HepG2 (cell line): ENCODE measurements around the gene LRRC73. TPM values are rescaled to one million over a fixed set of nuclear protein-coding genes. Genes with fewer than 3 reads are reported as not detected.

ENCODE experiments used
- ARID4A ChIP-seq: sonication (generic); formaldehyde crosslinking; IDR thresholded peaks from 2 replicates; pipeline ENCODE4 v1.5.0; 2020; ENCODE audit warnings: mild to moderate bottlenecking, missing genetic modification reagents, borderline replicate concordance
- BCL3 ChIP-seq: sonication (generic); formaldehyde crosslinking; IDR thresholded peaks from 2 replicates; pipeline ENCODE4 v1.5.1; 2020; ENCODE audit warnings: mild to moderate bottlenecking, missing genetic modification reagents, moderate library complexity
- DPF2 ChIP-seq: sonication (generic); formaldehyde crosslinking; IDR thresholded peaks from 2 replicates; pipeline ENCODE4 v1.4.0; 2020; ENCODE audit warnings: mild to moderate bottlenecking, low read depth, missing genetic modification reagents, borderline replicate concordance
- MEF2D ChIP-seq: sonication (generic); formaldehyde crosslinking; IDR thresholded peaks from 2 replicates; pipeline ENCODE4 v1.5.1; 2020; ENCODE audit warnings: mild to moderate bottlenecking, missing genetic modification reagents
- MTA1 ChIP-seq: sonication (generic); formaldehyde crosslinking; IDR thresholded peaks from 2 replicates; pipeline ENCODE4 v1.4.0; 2020; ENCODE audit warnings: missing genetic modification reagents, mild to moderate bottlenecking, borderline replicate concordance
- NFE2L2 ChIP-seq: fragments of 150-350 bp; IDR thresholded peaks from 2 replicates; pipeline ENCODE4 v1.6.1; 2014; ENCODE audit warnings: low read length
- PRDM15 ChIP-seq: sonication (generic); formaldehyde crosslinking; IDR thresholded peaks from 2 replicates; pipeline ENCODE4 v1.4.0; 2020; ENCODE audit warnings: missing genetic modification reagents
- RERE ChIP-seq: IDR thresholded peaks from 2 replicates; pipeline ENCODE4 v1.6.1; 2016; ENCODE audit warnings: low read depth, missing genetic modification reagents, missing compliant biosample characterization
- TBP ChIP-seq: sonication (generic); formaldehyde crosslinking; IDR thresholded peaks from 2 replicates; pipeline ENCODE4 v1.5.0; 2020; ENCODE audit warnings: missing genetic modification reagents
- ZNF337 ChIP-seq: sonication (generic); formaldehyde crosslinking; IDR thresholded peaks from 2 replicates; pipeline ENCODE4 v1.5.1; 2020; ENCODE audit warnings: missing genetic modification reagents, low read depth, mild to moderate bottlenecking, borderline replicate concordance
- ZNF570 ChIP-seq: sonication (generic); formaldehyde crosslinking; IDR thresholded peaks from 2 replicates; pipeline ENCODE4 v1.4.0; 2020; ENCODE audit warnings: mild to moderate bottlenecking, missing genetic modification reagents, borderline replicate concordance
- ZNF619 ChIP-seq: sonication (generic); formaldehyde crosslinking; IDR thresholded peaks from 2 replicates; pipeline ENCODE4 v1.4.0; 2020; ENCODE audit warnings: mild to moderate bottlenecking, missing genetic modification reagents
- ZNF746 ChIP-seq: sonication (generic); formaldehyde crosslinking; IDR thresholded peaks from 2 replicates; pipeline ENCODE4 v1.8.0; 2022; ENCODE audit warnings: mild to moderate bottlenecking, missing genetic modification reagents
- polyA plus RNA-seq, 8 experiments: library from polyadenylated mRNA; depleted of rRNA in 3 of 8; stranded (reverse) in 7 of 8; unstranded in 1 of 8; fragments of >200 nt; fragmentation: Illumina TruSeq in 4 of 8; extraction: Trizol in 4 of 8; gene quantifications; 2 replicates each; pipeline versions ENCODE4 v1.2.1 to v1.2.3, GENCODE V29; 2011 to 2016; ENCODE audit warnings: low read depth in 4 of 8, missing spikeins in 1 of 8, mixed read lengths in 1 of 8; ENCODE audit not compliant: insufficient read depth in 1 of 8
- total RNA-seq, 5 experiments: library from RNA; depleted of rRNA; stranded (reverse); fragments of >200 nt; fragmentation: Illumina TruSeq; extraction: Trizol; gene quantifications; 2 replicates each; pipeline ENCODE4 v1.2.3, GENCODE V29; 2016; ENCODE audit warnings: low read depth in 1 of 5

The LRRC73 gene
- total and polyA plus RNA-seq, 2 of the 13 experiments (the other 11 are each of a cell fraction or from before 2014, with no cell fraction given) = 0.11 to 0.12 TPM

GRCh38 chr6:43499028-43499815 lies 10.9 kb downstream of the LRRC73 start (continued):
- TF ChIP-seq RERE (CRISPR knock-in tag) (no peak), BCL3 (CRISPR knock-in tag) (0 out of 2 replicates have a peak, but pooled peaks have one; percentile 31), ZNF337 (CRISPR knock-in tag) (0 out of 2 replicates have a peak, but pooled peaks have one; percentile 50), ZNF570 (no peak), DPF2 (CRISPR knock-in tag) (0 out of 2 replicates have a peak, but pooled peaks have one; percentile 12), ARID4A (CRISPR knock-in tag) (peak; percentile 39; the same call in 1 of the 2 replicates), NFE2L2 (no peak), TBP (CRISPR knock-in tag) (no peak), MTA1 (CRISPR knock-in tag) (0 out of 2 replicates have a peak, but pooled peaks have one; percentile 38), ZNF746 (no peak), ZNF619 (CRISPR knock-in tag) (no peak), PRDM15 (no peak), MEF2D (CRISPR knock-in tag) (0 out of 2 replicates have a peak, but pooled peaks have one; percentile 33)
